Suppressor macrophage (primary cell): Measurements from ENCODE around the gene FADS1.

Experiments
- DNase-seq, 4 experiments: peaks; one replicate each; pipeline ENCODE4 v3.0.0-alpha.2; 2020 to 2022
- total RNA-seq, 17 experiments: gene quantifications; one replicate each; lab custom pipeline; 2026; ENCODE audit warnings: mixed read lengths in 6 of 17, inconsistent platforms in 3 of 17; lab: John Stamatoyannopoulos, UW

FADS1 gene
- total RNA-seq, result 44.1 to 435 (median 230) reads per million in 17 experiments

DNA sequence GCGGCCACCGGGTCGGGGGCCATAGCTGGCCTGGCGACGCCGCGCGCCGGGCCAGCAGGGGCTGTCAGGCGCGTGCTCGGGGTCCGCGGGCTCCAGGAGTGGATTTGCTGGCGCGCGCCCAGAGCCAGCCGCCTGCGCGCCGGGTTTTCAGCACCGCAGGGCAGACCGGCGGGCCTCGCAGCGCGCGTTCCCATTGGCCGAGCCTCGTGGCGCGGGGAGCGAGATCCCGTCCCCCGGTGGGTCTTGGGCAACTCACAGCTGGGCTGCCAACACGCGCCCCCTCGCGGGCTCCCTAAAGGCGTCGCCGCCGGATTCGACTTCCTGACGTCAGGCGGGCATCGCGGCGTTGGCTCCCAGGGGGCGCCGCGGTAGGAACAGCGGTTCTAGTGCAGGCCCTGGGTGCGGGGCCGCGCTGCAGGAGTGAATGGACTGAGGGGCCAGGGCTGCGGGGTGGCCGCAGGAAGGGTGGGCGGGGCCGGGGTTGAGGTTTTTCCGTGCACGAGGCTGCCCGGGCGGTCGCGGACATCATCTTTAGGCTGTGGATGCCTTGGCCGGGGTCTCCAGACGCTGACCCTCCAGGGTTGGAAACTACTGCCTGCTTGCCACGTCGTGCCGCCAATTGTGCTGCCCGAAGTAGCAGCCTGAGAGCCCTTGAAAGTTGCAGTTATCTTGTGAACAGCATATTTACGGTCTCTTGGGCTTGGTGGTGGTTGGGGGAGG lies at the start of gene FADS1:
TSS of gene FADS1 (minus strand) at position 268 of the 720 bp plus-strand sequence. CDS start at position 194, 74 bp downstream.
- peak; percentile 98 to 100 (median 99) for DNase-seq

DNA sequence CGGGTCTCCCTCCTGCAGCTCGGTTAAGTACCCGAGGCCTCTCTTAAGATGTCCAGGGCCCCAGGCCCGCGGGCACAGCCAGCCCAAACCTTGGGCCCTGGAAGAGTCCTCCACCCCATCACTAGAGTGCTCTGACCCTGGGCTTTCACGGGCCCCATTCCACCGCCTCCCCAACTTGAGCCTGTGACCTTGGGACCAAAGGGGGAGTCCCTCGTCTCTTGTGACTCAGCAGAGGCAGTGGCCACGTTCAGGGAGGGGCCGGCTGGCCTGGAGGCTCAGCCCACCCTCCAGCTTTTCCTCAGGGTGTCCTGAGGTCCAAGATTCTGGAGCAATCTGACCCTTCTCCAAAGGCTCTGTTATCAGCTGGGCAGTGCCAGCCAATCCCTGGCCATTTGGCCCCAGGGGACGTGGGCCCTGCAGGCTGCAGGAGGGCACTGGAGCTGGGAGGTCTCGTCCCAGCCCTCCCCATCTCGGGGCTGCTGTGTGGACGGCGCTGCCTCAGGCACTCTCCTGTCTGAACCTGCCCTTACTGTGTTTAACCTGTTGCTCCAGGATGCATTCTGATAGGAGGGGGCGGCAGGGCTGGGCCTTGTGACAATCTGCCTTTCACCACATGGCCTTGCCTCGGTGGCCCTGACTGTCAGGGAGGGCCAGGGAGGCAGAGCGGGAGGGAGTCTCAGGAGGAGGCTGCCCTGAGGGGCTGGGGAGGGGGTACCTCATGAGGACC lies 49.6 kb upstream of the FADS1 start:
- DNase-seq, result no peak

DNA sequence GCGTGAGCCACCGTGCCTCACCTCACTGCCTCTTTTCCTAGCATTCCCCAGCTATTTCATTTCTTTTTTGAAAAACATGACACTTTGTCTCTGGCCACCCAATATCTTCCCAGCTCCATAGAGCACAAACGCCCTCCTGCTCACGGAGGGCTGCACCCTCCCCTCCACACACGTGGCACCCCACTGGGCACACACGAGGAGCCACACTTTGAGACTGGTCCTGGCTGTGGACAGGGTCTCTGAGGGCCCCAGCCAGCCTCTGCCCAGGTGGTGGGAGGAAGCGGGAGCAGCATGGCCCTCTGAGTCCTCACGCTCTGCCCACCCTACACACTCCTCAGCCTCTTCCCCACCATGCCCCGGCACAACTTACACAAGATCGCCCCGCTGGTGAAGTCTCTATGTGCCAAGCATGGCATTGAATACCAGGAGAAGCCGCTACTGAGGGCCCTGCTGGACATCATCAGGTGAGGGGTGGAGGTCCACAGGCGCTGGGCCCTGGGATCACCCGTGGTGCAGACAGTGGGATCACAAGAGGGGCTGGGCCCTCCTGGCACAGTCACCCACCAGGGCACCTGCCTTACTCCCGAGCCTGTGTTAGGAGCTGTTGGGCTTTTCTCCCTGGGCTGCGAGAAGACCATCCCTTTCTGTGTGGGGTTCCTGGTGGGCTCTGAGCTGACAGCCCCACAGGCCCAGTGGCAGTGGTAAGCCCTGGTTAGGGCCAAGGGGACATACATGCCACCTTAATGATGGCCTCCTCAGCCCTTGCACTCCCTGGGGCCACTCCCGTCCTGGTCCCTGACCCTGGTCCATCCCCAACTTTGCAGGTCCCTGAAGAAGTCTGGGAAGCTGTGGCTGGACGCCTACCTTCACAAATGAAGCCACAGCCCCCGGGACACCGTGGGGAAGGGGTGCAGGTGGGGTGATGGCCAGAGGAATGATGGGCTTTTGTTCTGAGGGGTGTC lies 48.3 kb upstream of the FADS1 start:
- no peak for DNase-seq

DNA sequence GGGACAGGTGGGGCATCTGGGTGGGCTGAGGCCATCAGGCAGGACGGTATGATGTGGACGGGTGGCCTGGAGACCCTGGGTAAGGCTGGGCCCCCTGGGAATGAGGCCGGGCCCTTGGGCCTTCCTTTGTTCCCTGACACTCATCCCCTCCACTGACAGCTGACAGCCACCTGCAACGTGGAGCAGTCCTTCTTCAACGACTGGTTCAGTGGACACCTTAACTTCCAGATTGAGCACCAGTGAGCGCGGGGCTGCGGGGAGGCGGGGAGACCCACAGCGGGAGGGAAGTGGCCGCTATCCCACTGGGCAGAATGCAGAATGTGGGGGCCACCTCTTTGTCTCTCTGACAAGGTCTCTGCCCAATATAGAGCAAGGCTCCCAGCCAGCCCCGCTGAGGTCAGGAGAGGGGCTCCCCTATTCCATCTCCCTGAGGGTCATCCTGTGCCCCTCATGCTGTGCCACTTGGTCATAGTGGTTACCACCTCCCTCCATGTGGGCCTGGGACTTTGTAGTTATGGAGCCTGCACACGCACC lies 46.8 kb upstream of the FADS1 start:
- no peak for DNase-seq

DNA sequence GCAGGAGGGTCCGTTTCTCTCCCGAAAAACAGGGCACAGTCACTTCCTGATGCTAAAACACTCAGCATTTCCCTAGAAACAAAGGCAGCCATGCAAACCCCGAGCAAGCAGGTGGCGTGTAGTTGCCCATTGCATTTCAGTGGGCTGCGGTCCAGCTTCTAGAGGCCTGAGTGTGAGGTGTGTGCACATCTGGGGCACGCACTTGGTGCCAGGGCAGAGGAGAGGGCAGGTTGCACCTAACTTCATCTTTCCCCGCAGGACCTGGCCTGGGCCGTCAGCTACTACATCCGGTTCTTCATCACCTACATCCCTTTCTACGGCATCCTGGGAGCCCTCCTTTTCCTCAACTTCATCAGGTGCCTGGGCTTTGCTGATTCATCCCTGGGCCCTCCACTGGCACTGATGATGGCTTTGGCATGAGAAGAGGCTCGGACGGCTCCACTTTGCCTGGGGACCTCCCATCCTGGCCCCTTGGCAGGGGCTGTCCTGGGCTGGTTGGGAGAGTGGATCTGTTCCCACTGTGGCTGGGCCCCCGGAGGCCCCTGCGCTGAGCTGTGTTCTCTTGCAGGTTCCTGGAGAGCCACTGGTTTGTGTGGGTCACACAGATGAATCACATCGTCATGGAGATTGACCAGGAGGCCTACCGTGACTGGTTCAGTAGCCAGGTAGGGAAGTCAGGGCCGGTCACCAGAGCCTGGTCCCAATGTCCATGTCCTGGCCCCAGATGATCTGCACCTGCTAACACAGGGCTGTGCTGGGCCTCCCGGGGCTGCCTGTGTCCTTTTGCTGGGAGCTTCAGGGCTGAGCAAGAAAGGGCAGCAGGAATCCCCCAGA lies 46.1 kb upstream of the FADS1 start:
- DNase-seq, result no peak

DNA sequence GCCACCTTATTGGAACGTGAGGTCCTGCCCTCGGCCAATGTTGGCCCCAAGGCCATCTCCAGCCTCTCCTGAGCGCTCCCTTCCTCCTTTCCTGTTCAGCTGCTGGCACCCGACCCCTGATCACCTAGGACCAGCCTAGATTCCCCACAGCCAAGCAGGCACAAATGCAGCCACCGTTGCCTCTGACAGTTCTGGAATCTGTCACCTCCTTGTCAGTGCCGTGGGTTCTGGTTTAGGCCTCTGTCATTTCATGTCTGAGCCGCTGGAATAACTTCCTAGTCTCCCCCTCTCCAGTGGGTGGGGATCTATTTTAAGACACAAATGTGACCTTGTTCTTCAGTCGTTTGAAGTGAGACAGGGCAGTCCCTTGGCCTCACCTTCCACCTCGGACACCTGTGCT lies 44.8 kb upstream of the FADS1 start:
- DNase-seq, result peak in 1 of 4 experiments; percentile 1

DNA sequence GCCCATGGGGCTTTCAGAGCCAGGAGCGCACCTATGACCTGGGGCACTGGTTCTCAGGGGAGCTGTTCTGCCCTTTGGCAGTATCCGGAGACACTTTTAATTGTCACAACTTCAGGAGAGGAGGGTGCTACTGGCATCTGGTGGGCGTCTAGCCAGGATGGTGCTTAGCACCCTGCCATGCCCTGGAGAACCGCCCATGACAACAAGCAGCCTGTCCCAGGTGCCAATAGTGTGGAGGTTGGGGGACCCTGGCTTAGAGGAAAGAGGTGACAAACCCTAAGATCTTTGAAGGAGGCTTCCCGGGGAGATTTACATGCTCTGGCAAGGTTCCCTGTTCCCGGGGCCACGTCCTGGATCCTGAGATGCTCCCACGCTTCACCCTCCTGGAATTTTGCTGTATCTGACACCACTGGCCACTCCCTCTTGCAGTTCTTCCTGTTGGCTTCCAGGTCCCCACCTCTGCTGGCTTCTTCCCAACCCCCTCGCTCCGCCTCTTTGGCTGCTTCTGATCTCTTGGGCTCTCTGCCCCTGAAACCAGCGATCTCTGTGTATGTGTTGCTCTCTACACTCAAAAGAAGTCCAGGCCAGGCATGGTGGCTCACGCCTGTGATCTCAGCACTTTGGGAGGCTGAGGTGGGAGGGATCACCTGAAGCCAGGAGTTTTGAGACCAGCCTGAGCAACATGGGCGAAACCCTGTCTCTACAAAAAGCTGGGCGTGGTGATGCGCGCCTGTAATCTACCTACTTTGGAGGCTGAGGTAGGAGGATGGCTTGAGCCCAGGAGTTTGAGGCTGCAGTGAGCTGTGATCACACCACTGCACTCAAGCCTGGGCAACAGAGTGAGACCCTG lies 43.5 kb upstream of the FADS1 start:
- no peak for DNase-seq

DNA sequence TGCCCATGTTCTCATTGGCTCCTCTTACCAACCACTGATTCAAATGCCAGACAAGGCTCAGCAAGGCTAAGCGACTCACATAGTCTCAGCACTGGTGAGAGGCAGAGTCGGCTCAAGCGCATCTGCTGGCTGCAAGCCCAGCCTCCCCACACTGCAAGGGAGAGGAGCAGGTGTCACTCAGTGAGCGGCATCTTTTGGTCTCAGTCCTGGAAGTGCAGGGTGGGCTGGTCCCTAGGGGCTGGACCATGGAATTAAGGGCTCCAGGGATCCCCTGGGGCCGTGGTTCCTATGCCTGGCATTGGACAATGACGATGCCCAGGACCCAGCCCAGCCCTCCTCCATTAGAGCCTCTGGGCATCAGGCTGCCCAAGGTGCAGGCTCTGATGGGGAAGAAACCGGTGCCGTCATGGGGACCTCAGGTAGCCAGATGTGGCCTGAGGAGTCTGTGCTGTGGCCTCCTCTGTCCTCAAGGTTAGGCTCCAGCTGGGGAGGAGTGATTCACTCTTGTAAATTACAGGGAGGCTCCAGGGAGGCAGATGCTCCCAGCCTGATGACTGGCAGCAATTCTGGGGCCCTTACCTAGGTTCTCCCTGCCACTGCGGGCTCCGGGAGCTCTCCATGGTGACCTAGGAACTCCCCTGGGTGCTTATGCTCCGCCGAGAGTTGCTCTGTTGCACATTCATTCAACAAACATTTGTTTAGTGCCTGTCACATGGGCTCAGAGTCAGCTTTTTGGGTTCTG lies 39.3 kb upstream of the FADS1 start:
- peak in 1 of 4 experiments; percentile 2 for DNase-seq

DNA sequence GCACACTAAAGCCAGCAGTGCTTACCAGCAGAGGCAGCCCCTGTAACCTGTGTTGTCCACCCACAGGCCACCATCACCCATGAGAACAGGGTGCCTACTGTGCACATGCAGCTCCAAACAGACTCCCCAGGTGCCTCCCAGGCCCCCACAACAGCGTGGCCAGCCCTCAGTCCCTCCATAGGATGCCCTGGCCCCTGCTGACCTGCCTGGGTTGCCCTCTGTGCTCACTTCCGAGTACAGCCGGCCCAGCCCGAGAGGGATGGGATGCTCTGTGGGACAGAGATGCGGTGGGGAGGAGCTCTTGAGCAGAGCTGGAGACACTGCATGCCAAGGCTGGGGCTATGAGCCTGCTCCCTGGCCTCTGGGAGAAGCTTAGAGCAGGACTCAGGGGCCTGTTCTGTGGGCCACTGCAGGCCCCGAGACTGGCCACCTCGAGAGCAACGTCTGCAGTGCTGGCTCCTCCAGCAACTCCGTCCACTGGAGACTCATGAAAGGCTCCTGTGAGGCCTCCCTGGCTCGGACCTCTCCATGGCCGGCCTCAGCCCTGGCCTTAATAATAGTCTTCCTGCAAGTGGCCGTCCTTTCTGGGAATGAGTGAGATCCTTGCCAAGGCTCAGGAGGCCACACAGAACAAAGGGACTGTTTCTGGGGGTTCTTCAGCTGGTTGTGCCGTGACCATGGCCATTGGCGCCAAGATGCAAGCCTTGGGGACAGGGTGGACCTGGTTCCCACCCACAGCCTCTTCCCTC lies 38.3 kb upstream of the FADS1 start:
- peak in 1 of 4 experiments; percentile 2 for DNase-seq

DNA sequence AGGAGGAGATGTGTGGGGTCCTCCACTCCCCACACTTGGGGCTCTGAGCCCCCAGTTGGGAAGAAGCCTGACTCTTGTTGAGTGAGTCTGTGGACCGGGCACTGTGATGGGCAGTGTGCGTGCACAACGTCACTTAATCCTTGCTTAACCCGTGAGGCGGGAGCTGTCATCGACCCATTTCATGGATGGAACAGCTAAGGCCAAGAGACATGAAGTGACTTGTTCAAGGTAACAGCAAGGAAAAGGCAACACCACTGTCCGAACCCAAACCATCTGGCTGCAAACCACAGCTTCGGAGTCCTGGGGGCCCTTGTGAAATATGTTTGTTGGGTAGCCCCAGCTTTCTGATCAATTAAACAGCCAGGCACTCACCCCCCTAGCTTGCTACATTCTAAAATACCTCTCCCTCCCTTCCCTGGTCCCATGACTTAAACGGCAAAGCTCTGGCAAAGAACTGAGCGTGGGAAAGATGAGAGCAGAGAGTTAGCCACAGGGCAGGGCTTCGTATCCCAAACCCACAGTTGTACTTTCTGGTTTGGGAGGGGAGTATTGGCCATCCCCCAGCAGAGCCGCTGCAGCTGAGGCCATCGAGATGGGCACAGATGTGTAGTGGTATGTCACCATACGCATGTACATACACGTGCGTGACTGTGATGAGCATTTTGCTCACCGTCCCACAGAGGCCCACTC lies 37.5 kb upstream of the FADS1 start:
- peak in 1 of 4 experiments; percentile 1 for DNase-seq

DNA sequence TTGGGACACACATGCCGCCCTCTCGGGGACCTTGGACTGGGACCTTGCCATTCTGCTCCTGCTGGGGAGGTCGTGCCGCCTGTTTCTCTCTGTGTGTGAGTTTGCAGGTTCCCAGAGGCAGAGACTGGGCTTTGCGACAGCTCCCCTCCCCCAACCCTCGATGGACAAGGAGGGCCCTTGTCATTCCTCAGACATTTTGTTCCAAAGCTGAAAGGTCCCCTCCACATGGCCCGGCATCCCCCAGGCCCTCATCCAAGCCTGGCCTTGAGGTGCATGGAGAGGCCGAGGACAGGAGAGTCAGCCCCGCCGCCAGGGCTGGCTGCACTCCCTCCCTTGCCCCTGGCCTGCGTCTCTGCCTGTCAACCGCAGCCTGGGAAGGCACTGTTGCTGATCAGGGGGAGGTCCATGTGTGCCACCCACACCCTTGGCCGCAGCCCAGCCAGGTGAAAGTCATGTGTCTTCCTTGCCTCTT lies 36.9 kb upstream of the FADS1 start:
- no peak for DNase-seq

DNA sequence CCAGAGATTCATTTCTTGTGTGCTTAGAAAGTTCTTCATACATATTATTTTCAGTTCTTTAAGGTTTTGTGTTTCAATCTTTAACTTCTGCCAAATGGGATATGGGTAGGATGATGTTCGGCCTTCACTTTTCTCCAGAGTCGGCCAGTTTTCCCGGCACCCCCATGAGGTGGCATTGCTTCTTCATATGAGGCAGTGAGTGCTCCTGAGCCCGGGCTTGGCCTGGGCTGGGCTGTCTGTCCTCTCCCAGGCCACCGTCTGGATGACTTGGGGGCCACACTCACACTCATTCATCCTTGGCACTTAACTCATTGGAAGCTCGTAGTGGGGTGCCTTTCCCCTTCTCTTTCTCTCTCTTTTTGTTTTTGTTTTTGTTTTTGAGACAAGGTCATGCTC lies 35.1 kb upstream of the FADS1 start:
- no peak for DNase-seq

DNA sequence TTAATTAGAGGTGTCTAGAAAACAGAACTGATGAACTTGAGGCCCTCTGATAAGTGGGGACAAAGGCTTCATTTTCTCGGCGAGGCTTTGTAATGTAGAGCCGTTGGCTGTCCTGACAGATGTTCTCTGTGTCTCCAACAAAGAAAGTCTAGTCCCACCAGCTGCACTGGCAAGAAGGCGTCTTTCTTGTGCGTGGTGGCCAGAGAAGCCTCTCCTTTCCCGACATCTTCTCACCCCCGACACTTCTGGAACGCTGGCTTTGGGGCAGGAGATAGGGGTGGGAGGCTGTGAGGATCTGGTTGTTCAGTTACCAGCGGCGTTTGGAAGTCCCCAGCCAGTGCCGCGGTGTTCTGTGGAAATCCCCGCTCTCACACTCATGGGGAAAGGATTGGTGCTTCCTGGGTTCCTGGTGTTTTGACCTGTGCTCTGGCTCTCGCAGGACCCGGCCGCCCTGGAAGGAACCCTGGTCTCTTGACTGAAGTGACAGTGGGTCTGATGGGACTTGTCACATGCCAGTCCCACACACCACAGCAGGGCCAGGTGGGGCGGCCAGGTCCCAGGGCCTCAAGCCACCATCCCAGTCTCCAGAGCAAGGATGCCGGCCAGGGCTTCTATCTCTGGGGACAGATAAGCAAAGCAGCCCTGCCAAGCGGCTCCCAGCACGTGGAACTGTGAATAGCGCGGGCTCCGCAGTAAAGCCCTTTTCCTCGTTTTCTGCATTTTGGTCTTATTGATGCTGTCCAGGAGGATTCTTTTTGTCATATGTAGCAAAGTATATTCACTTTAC lies 34.5 kb upstream of the FADS1 start:
- DNase-seq, result no peak

DNA sequence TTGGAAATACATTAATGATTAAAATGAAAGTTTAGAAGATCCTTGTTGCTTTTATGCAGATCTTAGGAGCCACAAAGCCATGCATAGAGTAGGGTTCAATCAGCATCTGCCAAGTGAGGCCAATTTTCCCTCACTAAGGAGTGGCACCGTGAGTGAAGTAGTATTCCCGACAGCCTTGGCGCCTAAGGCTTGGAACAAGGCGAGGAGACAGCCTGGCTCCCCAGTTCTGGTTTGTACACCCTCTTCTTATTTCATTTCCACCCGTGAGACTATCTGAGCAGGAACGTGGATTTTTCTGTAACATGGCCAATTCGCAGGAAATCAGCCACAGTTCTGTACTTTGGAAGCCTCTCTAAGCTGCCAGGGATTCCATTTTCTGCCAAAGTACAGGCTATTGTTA lies 33.9 kb upstream of the FADS1 start:
- no peak for DNase-seq

DNA sequence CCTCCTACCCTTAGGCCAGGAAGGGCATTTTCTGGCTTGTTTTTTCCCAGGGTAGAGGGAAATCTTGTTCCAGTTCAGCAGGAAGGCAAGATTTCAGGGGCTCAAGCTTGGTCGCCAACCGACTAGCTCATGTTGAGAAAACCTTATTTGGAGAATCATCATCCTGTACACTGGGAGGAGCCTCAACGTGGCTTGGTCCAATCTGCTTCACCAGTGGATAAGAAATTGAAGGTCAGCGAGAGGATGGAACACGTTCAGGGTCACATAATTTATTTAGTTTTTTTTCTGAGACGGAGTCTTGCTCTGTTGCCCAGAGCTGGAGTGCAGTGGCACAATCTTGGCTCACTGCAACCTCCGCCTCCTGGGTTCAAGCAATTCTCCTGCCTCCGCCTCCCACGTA lies 31.8 kb upstream of the FADS1 start:
- DNase-seq, result no peak

DNA sequence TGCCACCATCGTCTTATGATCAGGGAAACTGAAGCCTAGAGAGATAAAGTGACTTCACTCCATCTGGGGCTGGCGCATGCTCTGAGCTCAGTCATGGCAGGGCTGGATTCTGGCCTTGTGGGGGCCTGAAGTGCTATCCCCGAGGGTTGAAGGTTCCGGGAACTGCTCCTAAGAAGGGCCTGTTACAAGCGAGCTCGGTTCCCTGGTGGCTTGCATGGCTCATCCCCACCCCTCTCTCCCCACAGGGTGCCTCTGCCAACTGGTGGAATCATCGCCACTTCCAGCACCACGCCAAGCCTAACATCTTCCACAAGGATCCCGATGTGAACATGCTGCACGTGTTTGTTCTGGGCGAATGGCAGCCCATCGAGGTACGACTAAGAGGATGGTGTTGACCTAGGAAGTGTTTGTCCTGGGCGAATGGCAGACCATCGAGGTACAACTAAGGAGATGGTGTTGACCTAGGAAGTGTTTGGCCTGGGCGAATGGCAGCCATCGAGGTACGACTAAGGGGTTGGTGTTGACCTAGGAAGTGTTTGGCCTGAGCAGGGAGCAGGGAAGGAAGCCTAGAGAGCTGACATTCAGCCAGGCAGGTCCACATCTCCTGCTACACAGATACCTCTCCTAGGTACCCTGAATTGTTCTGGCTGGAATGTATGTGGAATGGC lies 31.2 kb upstream of the FADS1 start:
- no peak for DNase-seq
